OCI-LY7 (cell line): ENCODE results near the gene C17orf50.

Source experiments
- EZH2phosphoT487 ChIP-seq: fragments of 200-600 bp; sonication (generic); IDR thresholded peaks from 2 replicates; pipeline ENCODE4 v1.6.1; 2018; ENCODE audit warnings: low read depth, borderline replicate concordance, mild to moderate bottlenecking, mixed run types, antibody characterized with exemption, low read length, moderate library complexity, mixed read lengths
- TF ChIP-seq, protein P1 (sequence below): fragments of 200-600 bp; sonication (generic); conservative IDR thresholded peaks from 2 replicates; pipeline ENCODE4 v1.5.1; 2014; ENCODE audit warnings: mild to moderate bottlenecking, antibody characterized with exemption, low read length, moderate library complexity, mixed read lengths

DNA sequence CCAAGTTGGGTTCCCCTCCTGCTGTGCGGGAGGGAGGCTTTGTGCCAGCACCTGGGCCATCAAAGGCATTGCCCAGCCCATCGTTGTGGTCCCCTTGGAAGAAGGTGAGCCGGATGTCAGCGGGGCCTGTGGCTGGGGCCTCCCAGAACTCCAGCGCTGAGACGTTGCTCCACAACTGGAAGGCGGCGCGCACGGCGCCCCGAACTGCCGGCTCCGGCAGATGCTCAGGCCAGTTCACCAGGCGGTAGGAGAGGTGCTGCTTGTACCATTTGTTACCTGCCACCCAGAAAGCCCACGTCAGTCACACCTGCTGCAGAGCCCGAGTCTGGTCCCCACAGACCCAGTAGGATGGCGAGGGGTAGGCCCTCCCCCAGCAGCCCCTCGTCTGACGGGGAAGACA, 12.4 kb downstream of the C17orf50 start:
- TF ChIP-seq, protein P1, sequence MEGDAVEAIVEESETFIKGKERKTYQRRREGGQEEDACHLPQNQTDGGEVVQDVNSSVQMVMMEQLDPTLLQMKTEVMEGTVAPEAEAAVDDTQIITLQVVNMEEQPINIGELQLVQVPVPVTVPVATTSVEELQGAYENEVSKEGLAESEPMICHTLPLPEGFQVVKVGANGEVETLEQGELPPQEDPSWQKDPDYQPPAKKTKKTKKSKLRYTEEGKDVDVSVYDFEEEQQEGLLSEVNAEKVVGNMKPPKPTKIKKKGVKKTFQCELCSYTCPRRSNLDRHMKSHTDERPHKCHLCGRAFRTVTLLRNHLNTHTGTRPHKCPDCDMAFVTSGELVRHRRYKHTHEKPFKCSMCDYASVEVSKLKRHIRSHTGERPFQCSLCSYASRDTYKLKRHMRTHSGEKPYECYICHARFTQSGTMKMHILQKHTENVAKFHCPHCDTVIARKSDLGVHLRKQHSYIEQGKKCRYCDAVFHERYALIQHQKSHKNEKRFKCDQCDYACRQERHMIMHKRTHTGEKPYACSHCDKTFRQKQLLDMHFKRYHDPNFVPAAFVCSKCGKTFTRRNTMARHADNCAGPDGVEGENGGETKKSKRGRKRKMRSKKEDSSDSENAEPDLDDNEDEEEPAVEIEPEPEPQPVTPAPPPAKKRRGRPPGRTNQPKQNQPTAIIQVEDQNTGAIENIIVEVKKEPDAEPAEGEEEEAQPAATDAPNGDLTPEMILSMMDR, result no peak
- TF ChIP-seq EZH2phosphoT487, result no peak
